GM12878 (cell line): ENCODE measurements around the gene PPP1R26. TPM values are rescaled to one million over a fixed set of nuclear protein-coding genes. Genes with fewer than 3 reads are reported as not detected.

Experiments
- BCLAF1 ChIP-seq: fragments of 450-650 bp; IDR thresholded peaks from 2 replicates; pipeline ENCODE4 v1.6.1; 2017; ENCODE audit warnings: antibody characterized with exemption, mild to moderate bottlenecking, moderate library complexity
- CTCF ChIP-seq, 3 experiments: IDR thresholded peaks in 2 of 3; conservative IDR thresholded peaks in 1 of 3; 2 replicates each; pipeline ENCODE4 v1.5.1; 2011; ENCODE audit warnings: low read depth in 3 of 3, low read length in 3 of 3, mild to moderate bottlenecking in 3 of 3, control low read depth in 2 of 3, moderate library complexity in 2 of 3, inconsistent platforms in 1 of 3, mixed read lengths in 1 of 3; ENCODE audit not compliant: control insufficient read depth in 2 of 3, insufficient read depth in 1 of 3; ENCODE audit errors: extremely low read depth in 1 of 3
- CUX1 ChIP-seq: IDR thresholded peaks from 2 replicates; pipeline ENCODE4 v1.6.1; 2012; ENCODE audit warnings: improper control_type of control experiment, low read depth, low read length; ENCODE audit not compliant: insufficient replicate concordance
- IRF4 ChIP-seq: IDR thresholded peaks from 2 replicates; pipeline ENCODE4 v1.6.1; 2011; ENCODE audit warnings: low read depth, low read length
- KAT2A ChIP-seq: conservative IDR thresholded peaks from 2 replicates; pipeline ENCODE4 v1.6.1; 2011; ENCODE audit warnings: low read depth, low read length; ENCODE audit not compliant: control insufficient read depth
- MAX ChIP-seq: IDR thresholded peaks from 2 replicates; pipeline ENCODE4 v1.6.1; 2012; ENCODE audit warnings: low read depth, low read length, improper control_type of control experiment
- MEF2A ChIP-seq: IDR thresholded peaks from 2 replicates; pipeline ENCODE4 v1.6.1; 2011; ENCODE audit warnings: low read depth, mild to moderate bottlenecking, low read length, moderate library complexity; ENCODE audit not compliant: insufficient read depth
- SPI1 ChIP-seq: IDR thresholded peaks from 2 replicates; pipeline ENCODE4 v1.6.1; 2011; ENCODE audit warnings: low read depth, mild to moderate bottlenecking, low read length, moderate library complexity, borderline replicate concordance; ENCODE audit not compliant: insufficient read depth
- SUZ12 ChIP-seq: fragments of 200-600 bp; sonication (generic); IDR thresholded peaks from one replicate; pipeline ENCODE4 v1.6.1; 2018; ENCODE audit warnings: antibody characterized with exemption, mild to moderate bottlenecking; ENCODE audit not compliant: unreplicated experiment
- USF2 ChIP-seq: IDR thresholded peaks from 2 replicates; pipeline ENCODE4 v1.6.1; 2011; ENCODE audit warnings: low read depth, low read length, improper control_type of control experiment, borderline replicate concordance
- ZNF274 ChIP-seq: IDR thresholded peaks from one replicate; pipeline ENCODE4 v1.8.0; 2011; ENCODE audit not compliant: insufficient read length, insufficient read depth
- ZNF592 ChIP-seq: fragments of 450-650 bp; IDR thresholded peaks from 2 replicates; pipeline ENCODE4 v1.6.1; 2017; ENCODE audit warnings: mild to moderate bottlenecking, moderate library complexity
- polyA plus RNA-seq, 11 experiments: library from polyadenylated mRNA; depleted of rRNA in 4 of 11; unstranded in 6 of 11; stranded (reverse) in 5 of 11; fragments of >200 nt; fragmentation: Nextera tagmentation in 4 of 11; fragmentation: Illumina TruSeq in 1 of 11; extraction: Ambion mirVana in 4 of 11; extraction: Trizol in 1 of 11; gene quantifications; 1 replicate in 1 of 11; 2 replicates in 10 of 11; pipeline versions ENCODE4 v1.2.1 to v1.2.3, GENCODE V29; 2011 to 2016; ENCODE audit warnings: inconsistent platforms in 2 of 11, missing spikeins in 2 of 11, low read depth in 1 of 11
- total RNA-seq, 4 experiments: library from RNA; depleted of rRNA in 3 of 4; stranded (reverse); fragments of >200 nt in 3 of 4; fragmentation: Illumina TruSeq in 1 of 4; extraction: Trizol in 1 of 4; gene quantifications; 2 replicates each; pipeline versions ENCODE4 v1.2.1 to v1.2.3, GENCODE V29; 2013 to 2021

The PPP1R26 gene
- total and polyA plus RNA-seq, 10 of the 15 experiments (the other 5 are each of a cell fraction or from before 2014, with no cell fraction given): 0.02 to 1.9 (median 0.18) TPM

GRCh38 chr9:135533674-135534073 lies 54.1 kb downstream of the PPP1R26 start (continued):
- no peak for TF ChIP-seq CUX1
- no peak for TF ChIP-seq KAT2A
- TF ChIP-seq USF2: no peak
- no peak for TF ChIP-seq MEF2A
- TF ChIP-seq IRF4: no peak
- TF ChIP-seq CTCF (IDR thresholded peaks at IDR 0.05 in 2 of 3, conservative IDR thresholded peaks at IDR 0.05 in 1 of 3; ENCODE audit: control insufficient read depth in 2 of 3, extremely low read depth in 1 of 3, insufficient read depth in 1 of 3, low read depth in 3 of 3, low read length in 3 of 3): no peak
- no peak for TF ChIP-seq BCLAF1
- TF ChIP-seq SPI1: no peak
- no peak for TF ChIP-seq MAX
- TF ChIP-seq SUZ12: no peak
- TF ChIP-seq ZNF592: no peak
- no peak for TF ChIP-seq ZNF274
